HepG2 (cell line): Measurements from ENCODE around the gene PLEKHG2. TPM values are rescaled to one million over a fixed set of nuclear protein-coding genes. Genes with fewer than 3 reads are reported as not detected.

Experiments
- CREBL2 ChIP-seq: sonication (generic); formaldehyde crosslinking; IDR thresholded peaks from 2 replicates; pipeline ENCODE4 v1.8.1; 2023; ENCODE audit warnings: missing genetic modification reagents, mild to moderate bottlenecking, borderline replicate concordance
- HNRNPH1 ChIP-seq: fragments of 200-400 bp; formaldehyde crosslinking; optimal IDR thresholded peaks from 2 replicates; pipeline ENCODE3; 2017; ENCODE audit warnings: mild to moderate bottlenecking, low read depth, low read length
- HNRNPUL1 ChIP-seq: fragments of 200-400 bp; formaldehyde crosslinking; IDR thresholded peaks from 2 replicates; pipeline ENCODE4 v1.6.1; 2017; ENCODE audit warnings: low read depth, mild to moderate bottlenecking, low read length, moderate library complexity
- MZF1 ChIP-seq: sonication (generic); formaldehyde crosslinking; IDR thresholded peaks from 2 replicates; pipeline ENCODE4 v1.8.1; 2023; ENCODE audit warnings: mild to moderate bottlenecking, missing genetic modification reagents, borderline replicate concordance
- PHF8 ChIP-seq: sonication (generic); formaldehyde crosslinking; IDR thresholded peaks from 2 replicates; pipeline ENCODE4 v1.5.0; 2020; ENCODE audit warnings: missing genetic modification reagents
- SMARCC2 ChIP-seq: fragments of 450-650 bp; IDR thresholded peaks from 2 replicates; pipeline ENCODE4 v1.6.1; 2017; ENCODE audit warnings: antibody characterized with exemption, mild to moderate bottlenecking
- YEATS2 ChIP-seq: sonication (generic); formaldehyde crosslinking; IDR thresholded peaks from 2 replicates; pipeline ENCODE4 v1.4.0; 2020; ENCODE audit warnings: missing genetic modification reagents, borderline replicate concordance
- ZBTB8A ChIP-seq: sonication (generic); formaldehyde crosslinking; IDR thresholded peaks from 2 replicates; pipeline ENCODE4 v1.4.0; 2020; ENCODE audit warnings: mild to moderate bottlenecking, low read depth, missing genetic modification reagents, borderline replicate concordance
- ZFP82 ChIP-seq: sonication (generic); formaldehyde crosslinking; IDR thresholded peaks from 2 replicates; pipeline ENCODE4 v1.5.1; 2020; ENCODE audit warnings: mild to moderate bottlenecking, missing genetic modification reagents, borderline replicate concordance
- ZNF235 ChIP-seq: sonication (generic); formaldehyde crosslinking; IDR thresholded peaks from 2 replicates; pipeline ENCODE4 v1.8.1; 2023; ENCODE audit warnings: mild to moderate bottlenecking, missing genetic modification reagents, borderline replicate concordance
- ZNF3 ChIP-seq: IDR thresholded peaks from 2 replicates; pipeline ENCODE4 v1.7.0; 2017; ENCODE audit warnings: inconsistent platforms
- ZNF33A ChIP-seq: sonication (generic); formaldehyde crosslinking; IDR thresholded peaks from 2 replicates; pipeline ENCODE4 v1.5.1; 2020; ENCODE audit warnings: missing genetic modification reagents, mild to moderate bottlenecking, moderate library complexity, borderline replicate concordance
- ZNF569 ChIP-seq: sonication (generic); formaldehyde crosslinking; IDR thresholded peaks from 2 replicates; pipeline ENCODE4 v1.5.0; 2020; ENCODE audit warnings: mild to moderate bottlenecking, missing genetic modification reagents, moderate library complexity, borderline replicate concordance
- ZNF709 ChIP-seq: sonication (generic); formaldehyde crosslinking; IDR thresholded peaks from 2 replicates; pipeline ENCODE4 v1.5.0; 2020; ENCODE audit warnings: mild to moderate bottlenecking, missing genetic modification reagents
- ZNF720 ChIP-seq: sonication (generic); formaldehyde crosslinking; IDR thresholded peaks from 2 replicates; pipeline ENCODE4 v1.4.0; 2020; ENCODE audit warnings: missing genetic modification reagents
- ZNF776 ChIP-seq: sonication (generic); formaldehyde crosslinking; IDR thresholded peaks from 2 replicates; pipeline ENCODE4 v1.4.0; 2020; ENCODE audit warnings: mild to moderate bottlenecking, missing genetic modification reagents
- ZNF850 ChIP-seq: sonication (generic); formaldehyde crosslinking; conservative IDR thresholded peaks from 2 replicates; pipeline ENCODE4 v1.9.0; 2021; ENCODE audit warnings: mild to moderate bottlenecking, missing genetic modification reagents
- polyA plus RNA-seq, 8 experiments: library from polyadenylated mRNA; depleted of rRNA in 3 of 8; stranded (reverse) in 7 of 8; unstranded in 1 of 8; fragments of >200 nt; fragmentation: Illumina TruSeq in 4 of 8; extraction: Trizol in 4 of 8; gene quantifications; 2 replicates each; pipeline versions ENCODE4 v1.2.1 to v1.2.3, GENCODE V29; 2011 to 2016; ENCODE audit warnings: low read depth in 4 of 8, missing spikeins in 1 of 8, mixed read lengths in 1 of 8; ENCODE audit not compliant: insufficient read depth in 1 of 8
- total RNA-seq, 5 experiments: library from RNA; depleted of rRNA; stranded (reverse); fragments of >200 nt; fragmentation: Illumina TruSeq; extraction: Trizol; gene quantifications; 2 replicates each; pipeline ENCODE4 v1.2.3, GENCODE V29; 2016; ENCODE audit warnings: low read depth in 1 of 5
- TF ChIP-seq, protein P1 (sequence below): sonication (generic); formaldehyde crosslinking; IDR thresholded peaks from 2 replicates; pipeline ENCODE4 v1.5.1; 2020; ENCODE audit warnings: missing genetic modification reagents, mild to moderate bottlenecking, borderline replicate concordance
- TF ChIP-seq, protein P2 (sequence below): sonication (generic); formaldehyde crosslinking; IDR thresholded peaks from 2 replicates; pipeline ENCODE4 v1.4.0; 2020; ENCODE audit warnings: mild to moderate bottlenecking, missing genetic modification reagents, borderline replicate concordance
- TF ChIP-seq, protein P3 (sequence below): IDR thresholded peaks from 2 replicates; pipeline ENCODE4 v1.4.0; 2020; ENCODE audit warnings: mild to moderate bottlenecking, missing genetic modification reagents

The PLEKHG2 gene
- total and polyA plus RNA-seq, 2 of the 13 experiments (the other 11 are each of a cell fraction or from before 2014, with no cell fraction given): 3.6 to 6.8 TPM

GRCh38 chr19:39413272-39413910 lies 922 bp downstream of the PLEKHG2 start (continued):
- TF ChIP-seq CREBL2 (CRISPR knock-in tag) (no peak), ZNF720 (CRISPR knock-in tag) (no peak), HNRNPH1 (no peak), ZNF850 (CRISPR knock-in tag) (no peak), ZBTB8A (no peak), ZNF776 (CRISPR knock-in tag) (no peak), ZNF709 (no peak), PHF8 (CRISPR knock-in tag) (no peak), MZF1 (no peak), ZNF3 (CRISPR knock-in tag) (no peak), ZFP82 (CRISPR knock-in tag) (no peak), ZNF33A (CRISPR knock-in tag) (no peak), HNRNPUL1 (no peak), ZNF235 (CRISPR knock-in tag) (no peak), ZNF569 (CRISPR knock-in tag) (no peak), SMARCC2 (no peak), YEATS2 (CRISPR knock-in tag) (no peak)
- TF ChIP-seq, protein P1, sequence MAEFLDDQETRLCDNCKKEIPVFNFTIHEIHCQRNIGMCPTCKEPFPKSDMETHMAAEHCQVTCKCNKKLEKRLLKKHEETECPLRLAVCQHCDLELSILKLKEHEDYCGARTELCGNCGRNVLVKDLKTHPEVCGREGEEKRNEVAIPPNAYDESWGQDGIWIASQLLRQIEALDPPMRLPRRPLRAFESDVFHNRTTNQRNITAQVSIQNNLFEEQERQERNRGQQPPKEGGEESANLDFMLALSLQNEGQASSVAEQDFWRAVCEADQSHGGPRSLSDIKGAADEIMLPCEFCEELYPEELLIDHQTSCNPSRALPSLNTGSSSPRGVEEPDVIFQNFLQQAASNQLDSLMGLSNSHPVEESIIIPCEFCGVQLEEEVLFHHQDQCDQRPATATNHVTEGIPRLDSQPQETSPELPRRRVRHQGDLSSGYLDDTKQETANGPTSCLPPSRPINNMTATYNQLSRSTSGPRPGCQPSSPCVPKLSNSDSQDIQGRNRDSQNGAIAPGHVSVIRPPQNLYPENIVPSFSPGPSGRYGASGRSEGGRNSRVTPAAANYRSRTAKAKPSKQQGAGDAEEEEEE (CRISPR knock-in tag): no peak
- TF ChIP-seq, protein P2, sequence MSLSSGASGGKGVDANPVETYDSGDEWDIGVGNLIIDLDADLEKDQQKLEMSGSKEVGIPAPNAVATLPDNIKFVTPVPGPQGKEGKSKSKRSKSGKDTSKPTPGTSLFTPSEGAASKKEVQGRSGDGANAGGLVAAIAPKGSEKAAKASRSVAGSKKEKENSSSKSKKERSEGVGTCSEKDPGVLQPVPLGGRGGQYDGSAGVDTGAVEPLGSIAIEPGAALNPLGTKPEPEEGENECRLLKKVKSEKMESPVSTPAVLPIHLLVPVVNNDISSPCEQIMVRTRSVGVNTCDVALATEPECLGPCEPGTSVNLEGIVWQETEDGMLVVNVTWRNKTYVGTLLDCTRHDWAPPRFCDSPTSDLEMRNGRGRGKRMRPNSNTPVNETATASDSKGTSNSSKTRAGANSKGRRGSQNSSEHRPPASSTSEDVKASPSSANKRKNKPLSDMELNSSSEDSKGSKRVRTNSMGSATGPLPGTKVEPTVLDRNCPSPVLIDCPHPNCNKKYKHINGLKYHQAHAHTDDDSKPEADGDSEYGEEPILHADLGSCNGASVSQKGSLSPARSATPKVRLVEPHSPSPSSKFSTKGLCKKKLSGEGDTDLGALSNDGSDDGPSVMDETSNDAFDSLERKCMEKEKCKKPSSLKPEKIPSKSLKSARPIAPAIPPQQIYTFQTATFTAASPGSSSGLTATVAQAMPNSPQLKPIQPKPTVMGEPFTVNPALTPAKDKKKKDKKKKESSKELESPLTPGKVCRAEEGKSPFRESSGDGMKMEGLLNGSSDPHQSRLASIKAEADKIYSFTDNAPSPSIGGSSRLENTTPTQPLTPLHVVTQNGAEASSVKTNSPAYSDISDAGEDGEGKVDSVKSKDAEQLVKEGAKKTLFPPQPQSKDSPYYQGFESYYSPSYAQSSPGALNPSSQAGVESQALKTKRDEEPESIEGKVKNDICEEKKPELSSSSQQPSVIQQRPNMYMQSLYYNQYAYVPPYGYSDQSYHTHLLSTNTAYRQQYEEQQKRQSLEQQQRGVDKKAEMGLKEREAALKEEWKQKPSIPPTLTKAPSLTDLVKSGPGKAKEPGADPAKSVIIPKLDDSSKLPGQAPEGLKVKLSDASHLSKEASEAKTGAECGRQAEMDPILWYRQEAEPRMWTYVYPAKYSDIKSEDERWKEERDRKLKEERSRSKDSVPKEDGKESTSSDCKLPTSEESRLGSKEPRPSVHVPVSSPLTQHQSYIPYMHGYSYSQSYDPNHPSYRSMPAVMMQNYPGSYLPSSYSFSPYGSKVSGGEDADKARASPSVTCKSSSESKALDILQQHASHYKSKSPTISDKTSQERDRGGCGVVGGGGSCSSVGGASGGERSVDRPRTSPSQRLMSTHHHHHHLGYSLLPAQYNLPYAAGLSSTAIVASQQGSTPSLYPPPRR: no peak
- TF ChIP-seq, protein P3, sequence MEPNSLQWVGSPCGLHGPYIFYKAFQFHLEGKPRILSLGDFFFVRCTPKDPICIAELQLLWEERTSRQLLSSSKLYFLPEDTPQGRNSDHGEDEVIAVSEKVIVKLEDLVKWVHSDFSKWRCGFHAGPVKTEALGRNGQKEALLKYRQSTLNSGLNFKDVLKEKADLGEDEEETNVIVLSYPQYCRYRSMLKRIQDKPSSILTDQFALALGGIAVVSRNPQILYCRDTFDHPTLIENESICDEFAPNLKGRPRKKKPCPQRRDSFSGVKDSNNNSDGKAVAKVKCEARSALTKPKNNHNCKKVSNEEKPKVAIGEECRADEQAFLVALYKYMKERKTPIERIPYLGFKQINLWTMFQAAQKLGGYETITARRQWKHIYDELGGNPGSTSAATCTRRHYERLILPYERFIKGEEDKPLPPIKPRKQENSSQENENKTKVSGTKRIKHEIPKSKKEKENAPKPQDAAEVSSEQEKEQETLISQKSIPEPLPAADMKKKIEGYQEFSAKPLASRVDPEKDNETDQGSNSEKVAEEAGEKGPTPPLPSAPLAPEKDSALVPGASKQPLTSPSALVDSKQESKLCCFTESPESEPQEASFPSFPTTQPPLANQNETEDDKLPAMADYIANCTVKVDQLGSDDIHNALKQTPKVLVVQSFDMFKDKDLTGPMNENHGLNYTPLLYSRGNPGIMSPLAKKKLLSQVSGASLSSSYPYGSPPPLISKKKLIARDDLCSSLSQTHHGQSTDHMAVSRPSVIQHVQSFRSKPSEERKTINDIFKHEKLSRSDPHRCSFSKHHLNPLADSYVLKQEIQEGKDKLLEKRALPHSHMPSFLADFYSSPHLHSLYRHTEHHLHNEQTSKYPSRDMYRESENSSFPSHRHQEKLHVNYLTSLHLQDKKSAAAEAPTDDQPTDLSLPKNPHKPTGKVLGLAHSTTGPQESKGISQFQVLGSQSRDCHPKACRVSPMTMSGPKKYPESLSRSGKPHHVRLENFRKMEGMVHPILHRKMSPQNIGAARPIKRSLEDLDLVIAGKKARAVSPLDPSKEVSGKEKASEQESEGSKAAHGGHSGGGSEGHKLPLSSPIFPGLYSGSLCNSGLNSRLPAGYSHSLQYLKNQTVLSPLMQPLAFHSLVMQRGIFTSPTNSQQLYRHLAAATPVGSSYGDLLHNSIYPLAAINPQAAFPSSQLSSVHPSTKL (CRISPR knock-in tag): no peak
